A673 (cell line): ENCODE measurements around the gene BPTF. TPM values are rescaled to one million over a fixed set of nuclear protein-coding genes. Genes with fewer than 3 reads are reported as not detected.
"Not testable (repeated sequence)": the region's sequence is repeated elsewhere in the genome, so short reads cannot be mapped to it uniquely, and the experiment has no call there.

Experiments
- BruUV-seq: library from RNA; stranded (reverse); fragments of 400-500 nt; replicated peaks from 2 replicates; lab custom pipeline; 2021; lab: Mats Ljungman, UMichigan
- CTCF ChIA-PET: fragments of 300-600 bp; sonication (Branson Sonifier 250); formaldehyde crosslinking; loops from one replicate; lab custom pipeline; 2022; ENCODE audit warnings: antibody characterized with exemption; lab: Charles Lee
- POLR2A ChIA-PET: fragments of 300-600 bp; sonication (Branson Sonifier 250); formaldehyde crosslinking; loops from one replicate; lab custom pipeline; 2022; ENCODE audit warnings: antibody characterized with exemption; ENCODE audit not compliant: low non-redundant PET; lab: Charles Lee
- DNase-seq: peaks from one replicate; pipeline ENCODE4 v3.0.0-alpha.2; 2015; ENCODE audit warnings: low spot score
- H3K27ac ChIP-seq: fragments of 200-600 bp; sonication (generic); 2 replicates; pipeline ENCODE4 v1.5.1; 2016; ENCODE audit warnings: mixed run types, low read depth, mild to moderate bottlenecking, mixed read lengths, antibody characterized with exemption, low read length; ENCODE audit not compliant: poor library complexity, severe bottlenecking
- H3K27me3 ChIP-seq: fragments of 200-600 bp; sonication (generic); replicated peaks from 2 replicates; pipeline ENCODE4 v1.6.1; 2017; ENCODE audit warnings: mixed run types, low read depth, mild to moderate bottlenecking, mixed read lengths, antibody characterized with exemption, low read length; ENCODE audit not compliant: insufficient read depth, poor library complexity
- H3K36me3 ChIP-seq: fragments of 200-600 bp; sonication (generic); 2 replicates; pipeline ENCODE4 v1.6.1; 2016; ENCODE audit warnings: mixed run types, mild to moderate bottlenecking, mixed read lengths, antibody characterized with exemption, low read length; ENCODE audit not compliant: insufficient read depth, poor library complexity, severe bottlenecking
- H3K4me1 ChIP-seq: fragments of 200-600 bp; sonication (generic); 2 replicates; pipeline ENCODE4 v1.6.1; 2017; ENCODE audit warnings: mixed run types, mild to moderate bottlenecking, mixed read lengths, antibody characterized with exemption, low read length; ENCODE audit not compliant: insufficient read depth, poor library complexity, severe bottlenecking
- H3K4me3 ChIP-seq: fragments of 200-600 bp; sonication (generic); 2 replicates; pipeline ENCODE4 v1.5.1; 2016; ENCODE audit warnings: low read depth, mixed run types, mild to moderate bottlenecking, mixed read lengths, low read length; ENCODE audit not compliant: poor library complexity, severe bottlenecking
- H3K9me3 ChIP-seq: fragments of 200-600 bp; sonication (generic); 2 replicates; pipeline ENCODE4 v1.6.1; 2016; ENCODE audit warnings: mixed run types, low read depth, mild to moderate bottlenecking, mixed read lengths, antibody characterized with exemption, low read length; ENCODE audit not compliant: poor library complexity, severe bottlenecking
- EZH2 ChIP-seq: fragments of 200-600 bp; sonication (generic); IDR thresholded peaks from 2 replicates; pipeline ENCODE4 v1.6.1; 2017; ENCODE audit warnings: borderline replicate concordance, low read depth, mild to moderate bottlenecking, mixed read lengths, antibody characterized with exemption, low read length; ENCODE audit not compliant: poor library complexity, severe bottlenecking
- intact Hi-C: fragments of 100-400 bp; cut with micrococcal nuclease; formaldehyde crosslinking; loops from one replicate; pipeline ENCODE4 v1.10.0; 2022; ENCODE audit not compliant: unreplicated experiment
- total RNA-seq: library from RNA; stranded (reverse); gene quantifications from 2 replicates; pipeline ENCODE4 v1.2.3, GENCODE V29; 2021
- TF ChIP-seq, protein P1 (sequence below): fragments of 300-800, 200-600 bp; sonication (generic); conservative IDR thresholded peaks from 2 replicates; pipeline ENCODE4 v1.5.1; 2017; ENCODE audit warnings: low read depth, mild to moderate bottlenecking, antibody characterized with exemption, low read length, moderate library complexity, mixed read lengths

Gene BPTF
- total RNA-seq, 1 experiment from 2014 or later = 108 TPM

- H3K4me1 ChIP-seq = no peaks in the 10 kb centered on the region
- TF ChIP-seq EZH2 = no peak
- TF ChIP-seq, protein P1, sequence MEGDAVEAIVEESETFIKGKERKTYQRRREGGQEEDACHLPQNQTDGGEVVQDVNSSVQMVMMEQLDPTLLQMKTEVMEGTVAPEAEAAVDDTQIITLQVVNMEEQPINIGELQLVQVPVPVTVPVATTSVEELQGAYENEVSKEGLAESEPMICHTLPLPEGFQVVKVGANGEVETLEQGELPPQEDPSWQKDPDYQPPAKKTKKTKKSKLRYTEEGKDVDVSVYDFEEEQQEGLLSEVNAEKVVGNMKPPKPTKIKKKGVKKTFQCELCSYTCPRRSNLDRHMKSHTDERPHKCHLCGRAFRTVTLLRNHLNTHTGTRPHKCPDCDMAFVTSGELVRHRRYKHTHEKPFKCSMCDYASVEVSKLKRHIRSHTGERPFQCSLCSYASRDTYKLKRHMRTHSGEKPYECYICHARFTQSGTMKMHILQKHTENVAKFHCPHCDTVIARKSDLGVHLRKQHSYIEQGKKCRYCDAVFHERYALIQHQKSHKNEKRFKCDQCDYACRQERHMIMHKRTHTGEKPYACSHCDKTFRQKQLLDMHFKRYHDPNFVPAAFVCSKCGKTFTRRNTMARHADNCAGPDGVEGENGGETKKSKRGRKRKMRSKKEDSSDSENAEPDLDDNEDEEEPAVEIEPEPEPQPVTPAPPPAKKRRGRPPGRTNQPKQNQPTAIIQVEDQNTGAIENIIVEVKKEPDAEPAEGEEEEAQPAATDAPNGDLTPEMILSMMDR = no peak
- CTCF ChIA-PET = no interaction called here
- intact Hi-C loops = no loop called here
- no peaks in the 10 kb centered on the region for H3K27me3 ChIP-seq
- POLR2A ChIA-PET = no interaction called here
- H3K9me3 ChIP-seq = no peaks in the 10 kb centered on the region
- H3K27ac ChIP-seq = no peak overlapping the region
- H3K36me3 ChIP-seq = peaks cover 25% of the 10 kb centered on the region
- no peak for DNase-seq
- no peak overlapping the region for H3K4me3 ChIP-seq
- no TSS peak for BruUV-seq
These were observed 59.4 kb downstream of the BPTF start for GRCh38 chr17:67884741-67885140.

- Histone ChIP-seq H3K4me3 (no peak overlapping the region), H3K27me3 (no peaks in the 10 kb centered on the region), H3K36me3 (peaks cover 59% of the 10 kb centered on the region), H3K27ac (no peak overlapping the region), H3K9me3 (no peaks in the 10 kb centered on the region), H3K4me1 (no peaks in the 10 kb centered on the region)
- ChIA-PET POLR2A (no interaction called here), CTCF (interaction anchor here (0.6 to 0.9 kb wide), 3 partner anchors 22 to 119 kb away, joined by 3 to 7 read pairs (median 5); no protein-coding TSS in a partner anchor)
- TF ChIP-seq EZH2 = no peak
- TF ChIP-seq, protein P1 = peak; percentile 65
- intact Hi-C loops = no loop called here
- no TSS peak for BruUV-seq
- DNase-seq = peak; percentile 62
These were observed 66.3 kb downstream of the BPTF start for GRCh38 chr17:67891481-67892119.

- BruUV-seq = no TSS peak
These were observed 77.4 kb downstream of the BPTF start for GRCh38 chr17:67902511-67903231.

GRCh38 chr17:67905298-67905697, 80.0 kb downstream of the BPTF start:
- H3K27me3 ChIP-seq, POLR2A ChIA-PET, H3K4me3 ChIP-seq, H3K9me3 ChIP-seq, H3K4me1 ChIP-seq, DNase-seq, CTCF ChIA-PET, intact Hi-C loops, H3K27ac ChIP-seq, BruUV-seq: not testable (repeated sequence)
- H3K36me3 ChIP-seq = peaks cover 35% of the 10 kb centered on the region

More at GRCh38 chr17:67902511-67903231, 77.4 kb downstream of the BPTF start:
- no peak for DNase-seq
- no peak overlapping the region for H3K4me3 ChIP-seq
- no peaks in the 10 kb centered on the region for H3K27me3 ChIP-seq
- no peak overlapping the region for H3K27ac ChIP-seq
- H3K36me3 ChIP-seq = peaks cover 35% of the 10 kb centered on the region
- POLR2A ChIA-PET = no interaction called here
- intact Hi-C loops = no loop called here
- H3K9me3 ChIP-seq = no peaks in the 10 kb centered on the region
- no peaks in the 10 kb centered on the region for H3K4me1 ChIP-seq
- CTCF ChIA-PET = no interaction called here
- TF ChIP-seq, protein P1 = no peak
- TF ChIP-seq EZH2 = no peak

DNA sequence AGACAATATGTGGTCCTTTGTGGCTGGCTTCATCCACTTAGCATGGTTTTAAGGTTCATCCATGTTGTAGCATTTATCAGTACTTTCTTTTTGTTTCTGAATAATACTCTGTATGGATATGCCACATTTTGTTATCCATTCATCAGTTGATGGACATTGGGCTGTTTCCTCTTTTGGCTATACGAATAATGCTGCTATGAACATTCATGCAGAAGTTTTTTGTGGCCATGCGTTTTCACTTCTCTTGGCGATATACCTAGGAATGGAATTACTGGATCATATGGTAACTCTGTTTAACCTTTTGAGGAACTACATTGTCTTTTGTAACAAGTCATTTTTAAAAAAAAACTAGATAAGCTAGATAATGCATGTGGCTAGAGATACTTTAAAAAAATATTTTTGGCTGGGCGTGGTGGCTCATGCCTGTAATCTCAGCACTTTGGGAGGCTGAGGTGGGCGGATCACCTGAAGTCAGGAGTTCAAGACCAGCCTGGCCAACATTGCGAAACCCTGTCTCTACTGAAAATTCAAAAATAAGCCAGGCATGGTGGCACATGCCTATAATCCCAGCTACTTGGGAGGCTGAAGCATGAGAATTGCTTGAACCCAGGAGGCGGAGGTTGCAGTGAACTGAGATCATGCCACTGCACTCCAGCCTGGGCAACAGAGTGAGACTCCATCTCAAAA, 85.0 kb downstream of the BPTF start:
- H3K9me3 ChIP-seq, DNase-seq, POLR2A ChIA-PET, CTCF ChIA-PET, H3K27me3 ChIP-seq, intact Hi-C loops, H3K4me3 ChIP-seq, H3K27ac ChIP-seq, H3K4me1 ChIP-seq, BruUV-seq: not testable (repeated sequence)
- H3K36me3 ChIP-seq = peaks cover 42% of the 10 kb centered on the region
